ENCODE measurements around the gene F2RL3. TPM values are rescaled to one million over a fixed set of nuclear protein-coding genes. Genes with fewer than 3 reads are reported as not detected.

F2RL3 gene
- total RNA-seq, 1 donor from 2014 or later: 0.92 TPM

DNA sequence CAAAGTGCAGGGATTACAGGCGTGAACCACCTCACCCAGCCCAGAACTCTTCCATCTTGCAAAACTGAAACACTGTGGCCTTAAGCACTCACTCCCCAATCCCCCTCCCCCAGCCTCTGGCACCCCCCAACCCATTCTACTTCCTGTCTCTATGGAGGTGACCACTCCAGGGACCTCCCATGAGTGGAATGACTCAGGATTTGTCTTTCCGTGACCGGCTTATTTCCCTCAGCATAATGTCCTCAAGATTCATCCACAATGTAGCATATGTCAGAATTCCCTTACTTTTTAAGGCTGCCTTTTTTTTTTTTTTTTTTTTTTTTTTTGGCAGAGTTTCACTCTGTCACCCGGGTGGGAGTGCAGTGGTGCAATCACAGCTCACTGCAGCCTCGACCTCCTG lies 3.6 kb upstream of the F2RL3 start:
- DNase-seq (ENCODE audit: low spot score): no peak
- H3K36me3 Mint-ChIP-seq (ENCODE audit: low read depth, unreplicated experiment): peaks cover 20% of the 10 kb centered on the region
- H3K9me3 Mint-ChIP-seq (ENCODE audit: unreplicated experiment): peaks cover 16% of the 10 kb centered on the region
- no peak overlapping the region for H3K27ac Mint-ChIP-seq (ENCODE audit: unreplicated experiment)
- TF ChIP-seq, protein P1, sequence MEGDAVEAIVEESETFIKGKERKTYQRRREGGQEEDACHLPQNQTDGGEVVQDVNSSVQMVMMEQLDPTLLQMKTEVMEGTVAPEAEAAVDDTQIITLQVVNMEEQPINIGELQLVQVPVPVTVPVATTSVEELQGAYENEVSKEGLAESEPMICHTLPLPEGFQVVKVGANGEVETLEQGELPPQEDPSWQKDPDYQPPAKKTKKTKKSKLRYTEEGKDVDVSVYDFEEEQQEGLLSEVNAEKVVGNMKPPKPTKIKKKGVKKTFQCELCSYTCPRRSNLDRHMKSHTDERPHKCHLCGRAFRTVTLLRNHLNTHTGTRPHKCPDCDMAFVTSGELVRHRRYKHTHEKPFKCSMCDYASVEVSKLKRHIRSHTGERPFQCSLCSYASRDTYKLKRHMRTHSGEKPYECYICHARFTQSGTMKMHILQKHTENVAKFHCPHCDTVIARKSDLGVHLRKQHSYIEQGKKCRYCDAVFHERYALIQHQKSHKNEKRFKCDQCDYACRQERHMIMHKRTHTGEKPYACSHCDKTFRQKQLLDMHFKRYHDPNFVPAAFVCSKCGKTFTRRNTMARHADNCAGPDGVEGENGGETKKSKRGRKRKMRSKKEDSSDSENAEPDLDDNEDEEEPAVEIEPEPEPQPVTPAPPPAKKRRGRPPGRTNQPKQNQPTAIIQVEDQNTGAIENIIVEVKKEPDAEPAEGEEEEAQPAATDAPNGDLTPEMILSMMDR (IDR thresholded peaks at IDR 0.05; ENCODE audit: unreplicated experiment): no peak
- no peak overlapping the region for H3K4me3 Mint-ChIP-seq (ENCODE audit: unreplicated experiment)
- peaks cover 2% of the 10 kb centered on the region for H3K27me3 Mint-ChIP-seq (ENCODE audit: unreplicated experiment)
- H3K4me1 Mint-ChIP-seq (ENCODE audit: unreplicated experiment): peaks cover 3% of the 10 kb centered on the region

DNA sequence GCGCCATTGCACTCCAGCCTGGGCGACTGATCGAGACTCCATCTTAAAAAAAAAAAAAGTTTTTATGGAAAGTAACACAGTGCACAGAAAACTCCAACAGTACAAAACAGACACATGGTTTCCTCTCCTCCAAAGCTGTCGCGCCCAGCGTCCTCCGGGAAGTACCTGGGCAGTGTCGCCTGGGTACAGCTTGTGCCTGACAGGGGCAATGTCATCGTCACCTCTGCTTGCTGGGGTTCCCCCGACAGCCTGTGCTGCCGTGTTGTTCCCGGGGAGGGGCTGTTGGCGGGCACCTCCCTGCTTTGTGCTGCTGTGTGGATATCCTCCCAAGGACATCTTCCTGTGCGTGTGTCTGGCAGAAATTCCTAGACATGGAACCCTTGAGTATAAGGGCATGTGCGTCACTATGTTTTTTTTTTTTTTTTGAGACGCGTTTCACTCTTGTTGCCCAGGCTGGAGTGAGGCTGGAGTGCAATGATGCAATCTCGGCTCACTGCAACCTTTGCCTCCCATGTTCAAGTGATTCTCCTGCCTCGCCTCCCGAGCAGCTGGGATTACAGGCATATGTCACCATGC lies 2.4 kb upstream of the F2RL3 start:
- DNase-seq (ENCODE audit: low spot score): no peak
- Mint-ChIP-seq H3K9me3 (ENCODE audit: unreplicated experiment) (peaks cover 13% of the 10 kb centered on the region), H3K4me1 (ENCODE audit: unreplicated experiment) (peaks cover 3% of the 10 kb centered on the region), H3K27ac (ENCODE audit: unreplicated experiment) (no peak overlapping the region), H3K27me3 (ENCODE audit: unreplicated experiment) (peaks cover 2% of the 10 kb centered on the region), H3K36me3 (ENCODE audit: low read depth, unreplicated experiment) (peaks cover 8% of the 10 kb centered on the region), H3K4me3 (ENCODE audit: unreplicated experiment) (no peak overlapping the region)
- TF ChIP-seq, protein P1 (IDR thresholded peaks at IDR 0.05; ENCODE audit: unreplicated experiment): no peak

DNA sequence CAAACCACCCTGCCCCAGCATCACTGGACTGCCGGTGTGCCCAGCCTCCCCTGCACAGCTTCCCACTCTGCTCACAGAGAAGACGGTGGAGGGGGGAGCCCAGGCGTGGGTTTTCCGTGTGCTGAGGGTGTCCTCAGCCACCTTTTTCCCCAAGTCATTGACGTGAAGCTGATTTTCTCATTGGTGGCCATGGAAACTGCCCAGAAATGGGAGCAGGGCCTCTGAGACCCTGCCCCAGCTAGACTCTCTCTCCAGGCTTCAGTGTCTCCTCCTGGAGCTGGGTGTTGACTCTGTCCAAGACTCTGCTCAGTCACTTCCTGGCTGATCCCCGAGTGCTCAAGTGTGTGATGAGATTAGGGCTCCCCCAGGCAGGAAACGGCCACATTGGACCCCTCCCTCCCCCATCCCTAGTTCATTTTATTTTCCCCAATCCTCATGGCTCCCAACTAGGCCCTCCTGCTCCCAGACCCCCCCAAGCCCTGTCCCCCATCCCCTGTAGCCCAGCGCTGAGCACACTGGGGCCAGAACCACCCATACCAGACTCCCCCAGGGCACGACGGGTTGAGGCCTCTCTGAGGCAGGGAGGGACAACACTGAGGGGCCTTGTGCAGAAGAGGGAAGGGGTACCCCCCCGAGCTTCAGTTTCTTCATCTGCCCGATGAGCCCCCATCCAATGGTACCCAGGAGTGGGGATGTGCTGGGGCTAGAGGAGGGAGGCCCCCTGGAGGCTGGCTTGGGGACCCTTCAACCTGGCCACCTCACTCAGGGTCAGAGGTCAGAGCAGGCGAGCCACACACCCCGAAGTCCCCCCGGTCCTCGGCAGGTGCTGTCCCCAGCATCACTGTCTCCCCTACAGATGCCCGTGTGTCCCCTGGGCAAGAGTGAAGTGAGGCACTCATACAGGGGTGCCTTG lies 1.2 kb upstream of the F2RL3 start:
- H3K36me3 Mint-ChIP-seq (ENCODE audit: low read depth, unreplicated experiment): no peaks in the 10 kb centered on the region
- H3K27ac Mint-ChIP-seq (ENCODE audit: unreplicated experiment): no peak overlapping the region
- H3K4me1 Mint-ChIP-seq (ENCODE audit: unreplicated experiment): peaks cover 3% of the 10 kb centered on the region
- TF ChIP-seq, protein P1 (IDR thresholded peaks at IDR 0.05; ENCODE audit: unreplicated experiment): no peak
- H3K27me3 Mint-ChIP-seq (ENCODE audit: unreplicated experiment): peaks cover 4% of the 10 kb centered on the region
- DNase-seq (ENCODE audit: low spot score): no peak
- H3K9me3 Mint-ChIP-seq (ENCODE audit: unreplicated experiment): peaks cover 5% of the 10 kb centered on the region
- no peak overlapping the region for H3K4me3 Mint-ChIP-seq (ENCODE audit: unreplicated experiment)

DNA sequence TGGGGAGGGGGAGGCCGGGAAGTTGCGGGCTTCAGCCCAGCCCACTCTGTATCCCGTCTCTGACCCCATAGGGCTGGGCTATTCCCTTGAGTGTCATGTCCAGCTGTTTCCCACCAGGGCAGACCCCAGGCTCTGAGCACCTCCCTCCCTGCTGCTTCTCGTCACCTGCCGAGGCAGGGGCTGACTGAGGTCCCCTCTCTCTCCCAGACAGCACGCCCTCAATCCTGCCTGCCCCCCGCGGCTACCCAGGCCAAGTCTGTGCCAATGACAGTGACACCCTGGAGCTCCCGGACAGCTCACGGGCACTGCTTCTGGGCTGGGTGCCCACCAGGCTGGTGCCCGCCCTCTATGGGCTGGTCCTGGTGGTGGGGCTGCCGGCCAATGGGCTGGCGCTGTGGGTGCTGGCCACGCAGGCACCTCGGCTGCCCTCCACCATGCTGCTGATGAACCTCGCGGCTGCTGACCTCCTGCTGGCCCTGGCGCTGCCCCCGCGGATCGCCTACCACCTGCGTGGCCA lies 625 bp downstream of the F2RL3 start:
- H3K4me3 Mint-ChIP-seq (ENCODE audit: unreplicated experiment): no peak overlapping the region

More for the DNA sequence above, 625 bp downstream of the F2RL3 start:
- H3K9me3 Mint-ChIP-seq (ENCODE audit: unreplicated experiment): no peaks in the 10 kb centered on the region
- peaks cover 4% of the 10 kb centered on the region for H3K27me3 Mint-ChIP-seq (ENCODE audit: unreplicated experiment)
- TF ChIP-seq, protein P1 (IDR thresholded peaks at IDR 0.05; ENCODE audit: unreplicated experiment): no peak
- H3K27ac Mint-ChIP-seq (ENCODE audit: unreplicated experiment): no peak overlapping the region
- DNase-seq (ENCODE audit: low spot score): no peak
- H3K36me3 Mint-ChIP-seq (ENCODE audit: low read depth, unreplicated experiment): no peaks in the 10 kb centered on the region
- peaks cover 3% of the 10 kb centered on the region for H3K4me1 Mint-ChIP-seq (ENCODE audit: unreplicated experiment)

Data from endothelial cell (in vitro differentiated cells).